Esophagus squamous epithelium (tissue), 4 donors: Measurements from ENCODE around the gene ZNF746.
A peak's percentile ranks its signal among the peaks of the same experiment; 100 is the strongest.

Source experiments
- POLR2A ChIP-seq, 4 donors: fragments of 450-650 bp; IDR thresholded peaks; one replicate each; pipeline ENCODE4 v1.6.1; 2017; ENCODE audit warnings: antibody characterized with exemption in 4 of 4, mild to moderate bottlenecking in 4 of 4, moderate library complexity in 3 of 4
- TF ChIP-seq, protein P1 (sequence below), 6 experiments: fragments of 450-650 bp in 4 of 6; fragments of 200-600 bp in 2 of 6; sonication (generic) in 2 of 6; IDR thresholded peaks; one replicate each; pipeline ENCODE4 v1.5.1; 2016 to 2019; ENCODE audit warnings: antibody characterized with exemption in 6 of 6, mild to moderate bottlenecking in 4 of 6, moderate library complexity in 4 of 6

DNA sequence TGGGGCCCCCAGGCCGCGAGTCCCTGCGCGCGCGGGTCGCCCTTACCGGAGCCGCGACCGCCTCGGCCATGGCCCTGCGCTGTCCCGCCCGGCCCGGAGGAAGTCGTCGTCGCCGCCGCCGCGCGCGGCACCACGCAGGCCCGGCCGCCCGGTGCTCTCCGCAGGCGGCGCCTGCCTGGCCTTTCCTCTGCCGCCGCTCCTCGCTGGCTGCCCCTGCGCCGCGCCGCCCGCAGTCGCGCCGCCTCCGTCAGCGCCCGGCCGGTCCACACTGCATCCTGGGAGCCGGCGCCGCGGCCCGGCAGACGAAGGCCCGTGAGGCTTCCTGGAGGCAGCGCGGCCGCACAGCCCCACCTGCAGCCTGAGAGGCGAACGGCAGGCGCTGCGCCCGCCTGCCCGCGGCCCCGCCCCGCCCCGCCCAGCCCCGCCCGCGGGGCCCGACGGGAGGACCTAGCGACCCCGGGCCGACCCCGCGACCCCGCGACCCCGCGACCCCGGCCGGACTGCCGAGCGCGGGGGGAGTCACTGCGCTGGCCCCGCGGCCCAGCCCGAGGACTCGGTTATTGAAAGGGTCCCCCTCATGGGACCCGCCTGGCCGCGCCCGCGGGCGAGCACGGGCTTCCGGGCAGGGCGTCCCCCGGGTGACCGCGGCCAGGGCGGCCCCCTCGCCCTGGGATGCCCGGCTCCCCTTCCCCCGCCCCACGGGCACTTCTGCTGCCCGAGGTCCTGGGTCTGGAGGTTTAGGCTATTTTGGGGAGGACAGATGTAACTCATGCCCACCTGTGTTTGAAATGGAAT, at the start of gene ZNF746:
- TF ChIP-seq, protein P1, sequence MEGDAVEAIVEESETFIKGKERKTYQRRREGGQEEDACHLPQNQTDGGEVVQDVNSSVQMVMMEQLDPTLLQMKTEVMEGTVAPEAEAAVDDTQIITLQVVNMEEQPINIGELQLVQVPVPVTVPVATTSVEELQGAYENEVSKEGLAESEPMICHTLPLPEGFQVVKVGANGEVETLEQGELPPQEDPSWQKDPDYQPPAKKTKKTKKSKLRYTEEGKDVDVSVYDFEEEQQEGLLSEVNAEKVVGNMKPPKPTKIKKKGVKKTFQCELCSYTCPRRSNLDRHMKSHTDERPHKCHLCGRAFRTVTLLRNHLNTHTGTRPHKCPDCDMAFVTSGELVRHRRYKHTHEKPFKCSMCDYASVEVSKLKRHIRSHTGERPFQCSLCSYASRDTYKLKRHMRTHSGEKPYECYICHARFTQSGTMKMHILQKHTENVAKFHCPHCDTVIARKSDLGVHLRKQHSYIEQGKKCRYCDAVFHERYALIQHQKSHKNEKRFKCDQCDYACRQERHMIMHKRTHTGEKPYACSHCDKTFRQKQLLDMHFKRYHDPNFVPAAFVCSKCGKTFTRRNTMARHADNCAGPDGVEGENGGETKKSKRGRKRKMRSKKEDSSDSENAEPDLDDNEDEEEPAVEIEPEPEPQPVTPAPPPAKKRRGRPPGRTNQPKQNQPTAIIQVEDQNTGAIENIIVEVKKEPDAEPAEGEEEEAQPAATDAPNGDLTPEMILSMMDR (IDR thresholded peaks at IDR 0.05): peak in 5 of 6 experiments; percentile 34 to 86 (median 73)
- peak in 2 of 4 donors; percentile 47 to 54 for TF ChIP-seq POLR2A (IDR thresholded peaks at IDR 0.05)
